NCI-H1092 (cell line): ENCODE data around the gene RPS2.
A peak's percentile ranks its signal among the peaks of the same experiment; 100 is the strongest.
"Not testable (repeated sequence)": the region's sequence is repeated elsewhere in the genome, so short reads cannot be mapped to it uniquely, and the experiment has no call there.

Experiments used
- DNase-seq: peaks from one replicate; lab custom pipeline; 2025; lab: John Stamatoyannopoulos, UW

RPS2 gene

DNA sequence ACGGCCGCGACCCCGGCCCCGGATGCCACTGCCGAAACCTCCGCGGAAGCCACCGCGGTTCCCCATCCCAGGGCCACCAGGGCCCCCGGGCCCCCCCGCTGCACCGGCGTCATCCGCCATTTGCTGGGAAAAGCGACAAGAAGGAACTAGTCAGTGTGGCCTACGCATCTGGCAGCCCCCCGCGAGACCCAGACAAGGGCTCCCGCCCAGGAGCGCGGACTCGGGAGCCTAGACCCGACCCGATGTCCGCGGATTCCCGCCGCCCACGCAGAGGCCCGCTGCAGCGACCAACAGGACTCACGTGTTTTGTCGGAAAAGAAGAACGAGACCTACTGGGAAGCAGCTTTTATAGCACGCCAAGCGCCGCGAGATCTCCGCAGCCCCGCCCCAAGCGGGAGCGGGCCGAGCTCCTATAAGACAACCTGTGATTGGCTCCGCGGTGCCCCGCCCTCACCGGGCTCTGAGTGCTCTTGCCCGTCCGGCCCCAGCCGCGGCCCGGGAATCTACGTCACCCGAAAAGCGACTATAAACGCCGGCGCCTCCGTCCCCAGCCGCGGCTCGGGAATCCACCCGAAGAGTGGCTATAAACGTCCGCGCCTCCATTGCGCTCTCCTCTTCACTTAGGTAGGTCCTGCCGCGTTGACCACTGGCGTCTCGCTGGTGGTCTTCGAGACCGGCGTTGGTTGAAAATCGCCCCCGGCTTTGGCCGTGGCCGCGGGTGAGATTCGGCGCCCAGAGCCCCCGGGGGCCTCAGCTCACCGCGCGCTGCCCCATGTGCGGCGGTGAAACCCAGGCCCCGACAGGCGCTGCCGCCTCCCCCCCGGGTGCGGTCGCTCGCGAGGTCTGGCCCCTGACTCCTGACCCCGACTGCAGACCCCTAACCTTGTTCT is at the start of gene RPS2:
Gene RPS2 (minus strand): TSS at position 321 of the 890 bp plus-strand sequence. CDS start 201 bp downstream, at position 120.
- DNase-seq: peak; percentile 99

DNA sequence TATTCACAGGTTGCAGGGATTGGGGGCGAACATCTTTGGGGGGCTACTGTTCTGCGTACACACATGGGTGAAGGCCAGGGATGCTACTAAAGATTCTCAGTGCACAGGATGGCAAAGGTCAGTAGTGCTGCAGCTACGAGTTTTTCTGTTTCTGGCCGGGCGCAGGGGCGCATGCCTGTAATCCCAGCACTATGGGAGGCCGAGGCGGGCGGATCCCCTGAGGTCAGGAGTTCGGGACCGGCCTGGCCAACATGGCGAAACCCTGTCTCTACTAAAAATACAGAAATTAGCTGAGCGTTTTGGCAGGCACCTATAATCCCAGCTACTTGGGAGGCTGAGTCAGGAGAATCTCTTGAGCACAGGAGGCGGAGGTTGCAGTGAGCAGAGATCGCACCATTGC is 48.9 kb upstream of the RPS2 start:
- no peak for DNase-seq

DNA sequence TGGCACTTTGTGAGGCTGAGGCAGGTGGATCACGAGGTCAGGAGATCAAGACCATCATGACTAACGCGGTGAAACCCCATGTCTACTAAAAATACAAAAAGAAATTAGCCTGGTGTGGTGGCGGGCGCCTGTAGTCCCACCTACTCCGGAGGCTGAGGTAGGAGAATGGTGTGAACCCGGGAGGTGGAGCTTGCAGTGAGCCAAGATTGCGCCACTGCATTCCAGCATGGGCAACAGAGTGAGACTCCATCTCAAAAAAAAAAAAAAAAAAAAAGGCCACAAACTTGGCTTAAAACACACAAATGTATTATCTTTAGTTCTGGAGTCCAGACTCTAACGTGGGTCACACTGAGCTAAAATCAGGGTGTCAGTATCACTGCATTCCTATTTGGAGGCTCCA is 47.1 kb upstream of the RPS2 start:
- DNase-seq: not testable (repeated sequence)

DNA sequence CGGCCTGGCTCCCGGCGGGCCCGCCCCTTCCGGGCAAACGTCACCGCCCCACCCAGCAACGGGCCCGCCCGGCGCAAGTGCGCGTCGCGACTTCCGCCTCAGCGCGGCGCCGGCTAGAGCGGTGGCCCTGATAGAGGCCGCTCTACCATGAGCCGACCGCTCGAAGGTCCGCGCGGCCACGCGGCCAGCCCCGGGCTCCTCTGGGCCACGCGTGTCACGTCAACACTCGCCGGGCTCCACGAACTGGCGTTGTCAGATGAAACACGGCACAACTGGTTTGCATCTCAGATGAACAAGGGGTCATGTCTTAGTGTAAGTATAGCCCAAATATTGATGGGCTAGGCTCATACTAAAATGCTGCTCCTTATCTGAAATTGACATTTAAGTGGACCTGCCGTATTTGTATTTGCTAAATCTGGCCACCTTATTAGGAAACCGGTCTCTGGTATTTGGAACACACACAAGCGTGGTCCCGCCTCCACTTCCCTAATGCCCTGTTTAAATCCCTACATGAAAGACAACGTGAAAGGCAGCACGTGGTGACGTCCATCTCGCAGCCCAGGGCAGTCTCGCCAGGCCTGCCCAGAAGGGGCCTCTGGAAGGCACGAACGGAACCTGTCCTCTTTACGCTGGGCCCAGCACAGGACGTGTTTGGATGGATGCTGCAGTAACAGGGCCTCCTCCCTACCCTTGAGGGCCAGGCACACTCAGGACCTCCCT is 45.3 kb upstream of the RPS2 start, which contains the start of gene ZNF598:
Gene ZNF598 (minus strand): TSS at position 31 of the 720 bp plus-strand sequence.
- peak; percentile 81 for DNase-seq

DNA sequence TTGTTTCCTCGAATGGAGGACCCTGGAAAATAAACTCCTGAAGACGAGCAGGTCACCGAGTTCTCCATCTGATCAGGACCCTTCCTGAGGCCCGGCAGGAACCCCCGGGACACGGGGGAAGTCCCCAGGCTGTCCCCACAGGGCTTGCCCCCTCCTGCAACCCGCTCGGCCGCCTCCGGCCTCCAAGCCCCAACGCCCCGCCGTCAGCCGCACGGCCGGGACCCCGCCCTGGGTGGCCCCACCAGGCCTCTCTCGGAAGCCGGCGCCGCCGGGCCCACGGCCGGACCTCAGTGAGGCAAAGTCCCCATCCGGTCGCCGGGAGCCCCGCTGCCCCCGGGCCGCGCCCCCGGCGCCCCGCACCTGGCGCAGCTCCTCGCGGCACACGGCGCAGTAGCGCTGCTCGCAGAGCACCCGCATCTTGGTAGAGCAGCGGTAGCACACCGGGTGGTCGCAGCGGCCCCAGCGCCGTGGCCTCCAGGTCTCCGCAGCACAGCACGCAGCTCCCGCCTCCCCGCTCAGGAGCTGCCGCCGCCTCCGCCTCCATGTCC is 44.6 kb upstream of the RPS2 start:
- DNase-seq: no peak

DNA sequence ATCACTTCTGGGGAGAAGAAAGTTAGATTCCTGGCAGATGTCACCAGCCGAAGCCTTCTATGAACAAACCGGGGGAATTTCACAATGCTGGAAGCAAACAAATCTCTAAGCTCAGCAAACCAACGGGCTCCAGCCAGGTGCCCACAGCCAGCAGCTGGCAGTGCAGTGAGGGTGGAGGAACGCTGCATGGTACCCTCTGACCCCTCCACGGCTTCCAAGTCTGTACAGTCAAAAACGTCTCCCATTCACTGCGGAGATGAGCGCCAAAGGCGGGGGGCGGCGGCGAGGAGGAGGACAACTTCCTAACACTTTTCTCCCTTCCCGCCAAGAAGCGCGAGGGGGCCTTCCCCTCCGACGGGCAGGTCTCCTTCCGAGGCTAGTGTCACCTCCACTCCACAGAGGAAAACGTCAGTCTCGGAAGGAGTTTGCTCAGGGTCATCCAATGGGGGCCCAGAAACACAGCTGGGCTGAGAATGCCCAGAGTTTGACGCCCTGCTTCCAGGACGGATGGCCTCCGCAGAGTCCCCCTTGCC is 44.1 kb upstream of the RPS2 start:
- DNase-seq: no peak

DNA sequence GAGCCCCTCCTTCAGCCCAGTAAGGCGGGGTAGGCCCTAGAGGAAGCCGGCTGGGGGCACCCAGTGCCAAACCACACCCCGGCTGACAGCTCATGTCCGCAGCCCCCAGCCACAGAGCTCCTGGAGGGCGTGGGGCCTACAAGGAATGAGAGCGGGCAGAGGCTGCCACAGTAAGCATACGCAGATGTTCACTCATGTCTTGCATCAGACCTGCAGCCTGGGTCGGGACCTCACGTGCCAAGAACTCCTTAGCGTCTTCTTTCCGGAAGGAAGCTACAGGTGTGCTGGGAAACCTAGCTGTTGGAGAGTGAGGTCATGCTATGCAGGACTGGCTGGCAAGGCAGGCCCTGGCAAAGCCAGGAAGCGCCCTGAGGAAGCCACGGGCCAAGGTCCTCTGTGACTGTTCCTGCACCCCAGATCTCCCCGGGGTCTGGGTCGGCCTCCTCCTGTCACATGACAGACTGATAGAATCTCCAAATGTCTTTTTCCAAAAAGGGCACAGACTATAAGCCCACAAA is 43.4 kb upstream of the RPS2 start:
- DNase-seq: no peak

DNA sequence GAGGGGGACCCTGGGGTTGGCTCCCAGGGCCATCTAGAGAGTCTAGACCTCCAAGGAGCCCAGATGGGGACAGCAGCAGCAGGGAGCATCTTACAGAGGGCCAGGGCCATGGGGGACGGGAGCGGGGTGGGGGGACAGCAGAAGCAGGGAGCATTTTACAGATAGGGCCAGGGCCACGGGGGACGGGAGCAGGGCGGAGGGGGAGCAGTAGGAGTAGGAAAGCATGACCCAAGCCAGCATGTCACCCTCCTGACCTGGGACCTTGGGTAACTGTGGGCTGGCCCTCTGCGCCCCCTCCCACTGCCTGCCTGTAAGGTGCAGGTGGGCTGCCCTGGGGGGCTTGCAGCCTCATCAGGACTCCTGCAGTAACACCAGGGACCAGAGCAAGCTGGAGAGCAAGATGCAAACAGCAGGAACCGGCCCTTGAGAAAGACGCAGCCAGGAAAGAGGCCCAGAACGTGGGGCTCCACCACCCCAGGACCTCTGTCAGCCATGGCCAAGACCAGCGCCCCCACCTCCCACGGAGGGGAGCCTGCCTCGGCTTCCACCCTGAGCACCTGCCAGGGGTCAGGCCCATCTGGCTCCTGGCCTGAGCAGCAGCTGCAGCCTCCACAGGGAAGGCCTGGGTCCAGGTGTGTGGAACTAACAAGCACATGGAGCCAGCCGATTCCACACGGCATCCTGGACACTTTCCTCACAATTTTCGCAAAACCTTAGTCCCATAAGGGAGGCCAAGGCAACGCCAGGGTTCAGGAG is 42.6 kb upstream of the RPS2 start:
- DNase-seq: no peak

DNA sequence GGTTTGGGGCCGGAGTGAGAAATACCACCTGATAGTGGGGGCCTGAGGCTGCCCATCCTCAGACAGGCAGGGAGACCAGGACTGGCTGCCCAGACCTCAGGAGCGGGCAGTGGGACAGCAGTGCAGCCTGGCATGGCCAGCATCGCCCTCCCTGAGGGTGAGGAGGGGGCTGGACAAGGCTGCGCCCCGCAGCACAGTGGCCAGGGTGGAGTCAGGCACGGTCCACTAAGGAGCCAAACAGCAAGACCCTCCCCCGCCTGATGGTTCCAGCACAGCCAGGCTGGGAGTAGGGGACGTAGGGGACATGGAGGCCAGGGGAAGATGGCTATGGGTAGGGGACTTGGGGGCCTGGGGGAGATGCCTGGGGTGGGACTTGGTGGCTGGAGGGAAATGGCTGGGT is 41.7 kb upstream of the RPS2 start:
- DNase-seq: no peak

DNA sequence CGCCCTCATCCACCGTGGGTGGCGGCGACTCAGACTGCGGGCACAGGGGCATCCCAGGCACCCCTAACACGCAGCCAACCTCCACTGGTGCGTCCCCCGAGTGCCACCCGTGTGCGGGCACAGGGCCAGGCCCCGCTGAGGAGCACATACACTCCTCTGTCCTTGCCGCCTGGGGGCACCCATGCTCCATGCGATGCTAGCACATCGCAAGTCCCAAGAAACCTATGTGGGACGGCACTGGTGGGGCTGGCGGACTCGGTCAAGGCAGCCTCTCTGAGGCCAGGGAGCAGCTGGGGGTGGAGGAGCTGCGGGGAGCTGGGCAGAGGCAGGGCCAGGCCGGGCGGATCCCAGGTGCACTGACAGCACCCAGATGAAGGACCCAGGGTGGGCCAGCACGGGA is 41.0 kb upstream of the RPS2 start:
- peak; percentile 37 for DNase-seq

DNA sequence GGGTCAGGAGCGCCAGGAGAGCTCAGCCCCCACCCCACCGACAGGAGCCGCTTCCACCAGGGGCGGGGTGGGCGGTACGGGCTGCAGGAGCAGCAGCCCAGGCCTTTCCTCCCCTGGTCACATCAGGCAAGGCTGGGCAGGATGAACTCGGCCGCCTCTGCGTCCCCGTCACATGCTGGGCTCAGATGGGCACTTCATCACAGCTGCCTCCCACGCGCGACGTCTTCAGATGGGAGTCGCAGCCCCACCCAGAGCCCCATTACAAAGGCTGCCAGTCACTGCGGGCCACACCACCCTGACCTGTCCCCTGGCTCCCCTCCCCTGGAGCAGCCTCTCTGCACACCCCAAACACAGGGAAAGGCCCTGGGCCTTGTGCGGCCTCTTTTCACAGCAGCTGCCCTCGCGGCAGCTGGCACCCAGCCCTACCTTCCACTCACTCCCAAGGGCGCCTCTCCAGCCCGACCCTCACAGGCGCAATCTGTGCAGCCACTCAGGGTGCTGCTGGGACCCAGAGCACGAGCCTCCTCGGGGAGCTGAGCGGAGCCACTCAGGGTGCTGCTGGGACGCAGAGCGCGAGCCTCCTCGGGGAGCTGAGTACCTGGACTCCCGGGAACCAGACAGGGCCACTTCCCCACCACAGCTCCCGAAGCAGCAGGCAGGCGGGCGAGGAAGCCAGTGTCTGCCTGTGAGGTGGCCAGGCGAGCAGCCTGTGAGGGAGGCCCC is 40.3 kb upstream of the RPS2 start:
- DNase-seq: peak; percentile 71

DNA sequence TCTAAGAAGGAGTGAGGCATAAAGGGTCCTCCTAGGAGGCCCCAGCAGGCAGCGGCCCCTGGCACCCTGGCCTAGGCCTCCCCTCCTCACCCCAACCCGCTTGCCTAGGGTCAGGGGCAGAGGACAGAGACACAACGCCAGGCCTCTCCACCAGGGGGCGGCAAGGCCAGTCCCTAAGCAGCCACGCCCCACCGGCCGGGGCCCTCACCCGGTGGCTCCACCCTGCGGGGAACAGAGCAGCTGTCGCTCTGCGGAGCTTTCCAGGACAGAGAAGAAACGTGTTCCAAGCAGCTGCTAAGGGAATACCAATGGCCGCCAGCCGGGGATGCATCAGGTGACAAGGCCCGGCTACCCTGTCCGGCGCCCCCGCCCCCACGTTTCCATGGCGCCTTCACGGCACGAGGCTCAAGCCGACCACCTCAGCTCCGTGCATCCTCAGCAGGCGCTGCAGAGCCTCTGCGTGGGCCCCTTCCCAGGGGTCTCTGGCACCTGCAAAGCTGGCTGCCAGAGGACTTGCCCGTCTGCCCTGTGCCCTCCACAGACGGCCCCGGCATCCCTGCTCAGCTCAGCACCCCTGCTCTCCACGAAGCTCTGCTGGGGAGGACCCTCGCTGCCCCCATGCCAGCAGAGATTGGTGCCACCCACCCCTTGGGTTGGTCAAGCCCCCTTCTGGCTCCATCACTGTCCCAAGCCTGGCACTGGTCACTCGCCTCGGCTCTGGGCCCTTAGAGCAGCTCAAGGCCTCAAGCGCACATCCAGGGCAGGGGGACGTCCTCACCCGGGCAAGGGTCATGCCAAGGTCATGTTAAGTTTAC is 39.4 kb upstream of the RPS2 start:
- peak; percentile 87 for DNase-seq

DNA sequence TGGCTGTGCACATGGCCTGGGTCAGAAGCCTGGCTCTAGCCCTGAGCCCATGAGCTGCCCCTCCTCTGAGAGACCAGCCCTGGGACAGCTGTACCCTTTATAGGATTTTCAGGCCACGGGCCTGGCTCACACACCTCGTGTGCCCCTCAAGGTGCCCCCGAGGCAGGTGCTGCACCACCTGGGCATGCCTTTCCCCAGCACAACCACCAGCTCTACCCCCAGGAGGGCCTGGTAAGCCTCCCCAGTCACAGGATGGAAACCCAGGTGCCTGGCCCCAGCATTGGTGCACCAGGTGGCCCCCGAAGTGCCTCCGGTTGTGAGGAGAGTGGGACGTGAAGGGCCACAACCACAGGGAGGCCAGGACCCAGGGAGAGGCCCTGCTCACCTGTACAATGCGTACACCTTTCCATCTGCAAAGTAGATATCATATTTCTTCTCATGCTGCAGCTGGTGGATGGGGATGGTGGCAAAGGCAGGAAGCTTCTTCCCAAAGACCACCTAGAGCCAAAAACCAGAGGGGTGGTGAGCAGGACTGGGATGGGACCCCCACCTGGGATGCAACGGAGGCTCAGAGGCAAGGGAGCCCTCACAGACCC is 38.7 kb upstream of the RPS2 start:
- no peak for DNase-seq

DNA sequence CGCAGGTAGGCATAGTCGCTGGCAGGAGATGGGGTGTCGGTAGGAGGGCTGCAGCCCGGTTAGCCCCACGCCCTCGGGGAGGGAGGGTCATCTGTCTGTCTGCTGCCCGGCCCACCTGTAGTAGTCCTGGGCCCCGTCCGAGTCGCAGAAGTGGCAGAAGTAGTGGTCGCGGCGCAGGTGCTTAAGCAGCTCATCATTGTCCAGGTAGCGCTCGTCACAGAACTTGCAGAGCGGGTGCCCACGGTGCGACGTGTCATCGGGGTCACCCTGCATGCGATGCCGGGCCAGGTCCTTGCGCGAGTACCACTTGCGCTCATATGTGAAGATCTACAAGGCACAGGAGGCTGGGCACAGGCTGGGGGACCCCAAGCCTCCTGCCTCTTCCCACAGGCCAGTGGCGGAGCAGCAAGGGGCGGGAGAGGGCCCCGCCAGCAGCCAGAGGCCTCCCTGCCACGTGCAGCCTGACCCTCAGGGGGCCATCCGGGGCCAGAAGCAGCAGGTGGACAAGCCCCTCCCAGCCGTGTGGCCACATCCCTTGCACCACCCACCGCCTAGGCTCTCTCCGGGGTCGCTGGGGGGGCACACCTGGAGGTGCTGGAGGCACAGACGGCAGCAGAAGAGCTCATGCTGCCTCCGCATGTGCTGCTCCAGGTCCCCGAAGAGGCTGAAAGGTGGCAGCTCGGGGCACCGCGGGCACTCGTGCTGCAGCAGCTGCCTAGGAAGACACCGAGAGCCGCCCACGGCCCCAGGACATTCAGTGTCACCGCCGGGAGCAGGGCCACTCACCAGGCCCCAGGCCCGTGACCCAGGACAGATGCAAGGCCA is 38.0 kb upstream of the RPS2 start:
- DNase-seq: no peak

DNA sequence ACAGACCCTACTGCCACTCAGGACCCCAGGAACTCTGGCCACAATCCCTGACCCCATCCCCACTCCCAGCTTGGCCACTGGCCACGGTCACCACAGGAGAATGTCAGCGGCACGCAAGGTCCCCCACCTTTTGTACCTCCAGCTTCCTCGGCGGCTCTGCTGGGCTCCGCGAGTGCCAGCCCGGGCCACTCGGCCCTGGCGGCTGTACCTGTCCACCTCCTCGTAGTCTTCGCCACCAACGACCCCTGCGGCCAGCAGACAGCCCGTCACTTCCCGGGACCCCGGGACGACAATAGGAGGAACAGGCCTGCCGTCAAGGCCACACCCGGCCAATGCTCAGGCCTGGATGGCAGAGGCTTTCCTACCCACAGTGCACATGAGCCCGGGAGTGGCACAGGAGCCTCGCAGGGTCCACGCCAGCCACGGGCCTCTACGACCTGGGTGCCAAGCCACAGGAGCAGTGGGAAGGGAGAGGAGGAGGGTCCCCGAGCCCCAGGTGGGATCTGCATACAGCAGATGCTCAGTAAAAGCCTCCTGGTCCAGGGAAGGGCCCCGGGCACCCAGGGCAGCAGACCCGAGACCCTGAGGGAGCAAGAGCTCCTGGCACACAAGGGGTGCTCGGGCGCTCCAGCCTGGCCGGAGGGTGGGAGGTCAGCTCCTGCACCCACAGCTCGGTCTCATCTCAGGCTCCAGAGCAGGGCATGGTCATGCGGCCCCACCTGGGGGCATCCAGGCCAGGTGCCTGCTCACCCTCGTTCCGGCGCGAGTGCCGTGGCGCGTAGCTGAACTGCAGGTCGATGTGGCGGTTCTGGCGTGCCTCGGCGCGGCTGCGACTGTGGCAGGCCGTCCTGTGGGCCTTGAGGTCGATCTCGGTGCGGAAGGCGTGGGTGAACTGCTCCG is 37.1 kb upstream of the RPS2 start:
- no peak for DNase-seq

DNA sequence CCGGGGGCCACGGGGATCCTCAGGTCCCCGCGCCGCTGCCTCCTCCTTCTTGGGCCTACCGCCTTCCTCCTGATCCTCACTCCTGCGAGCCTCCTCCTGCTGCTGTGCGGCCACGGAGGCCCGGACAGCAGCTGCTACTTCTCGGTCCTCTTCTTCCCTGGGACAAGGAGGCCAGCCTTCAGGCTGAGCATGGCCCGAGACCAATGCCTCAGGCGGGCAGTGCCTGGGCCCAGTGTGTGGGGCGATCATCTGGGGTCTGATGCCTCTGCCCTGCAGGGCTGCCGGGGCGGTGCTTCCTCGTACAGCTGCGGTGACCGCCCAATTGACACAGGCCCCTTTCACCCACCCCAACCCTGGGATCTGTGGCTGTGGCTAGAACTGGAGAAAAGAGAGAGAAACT is 36.4 kb upstream of the RPS2 start:
- DNase-seq: no peak

DNA sequence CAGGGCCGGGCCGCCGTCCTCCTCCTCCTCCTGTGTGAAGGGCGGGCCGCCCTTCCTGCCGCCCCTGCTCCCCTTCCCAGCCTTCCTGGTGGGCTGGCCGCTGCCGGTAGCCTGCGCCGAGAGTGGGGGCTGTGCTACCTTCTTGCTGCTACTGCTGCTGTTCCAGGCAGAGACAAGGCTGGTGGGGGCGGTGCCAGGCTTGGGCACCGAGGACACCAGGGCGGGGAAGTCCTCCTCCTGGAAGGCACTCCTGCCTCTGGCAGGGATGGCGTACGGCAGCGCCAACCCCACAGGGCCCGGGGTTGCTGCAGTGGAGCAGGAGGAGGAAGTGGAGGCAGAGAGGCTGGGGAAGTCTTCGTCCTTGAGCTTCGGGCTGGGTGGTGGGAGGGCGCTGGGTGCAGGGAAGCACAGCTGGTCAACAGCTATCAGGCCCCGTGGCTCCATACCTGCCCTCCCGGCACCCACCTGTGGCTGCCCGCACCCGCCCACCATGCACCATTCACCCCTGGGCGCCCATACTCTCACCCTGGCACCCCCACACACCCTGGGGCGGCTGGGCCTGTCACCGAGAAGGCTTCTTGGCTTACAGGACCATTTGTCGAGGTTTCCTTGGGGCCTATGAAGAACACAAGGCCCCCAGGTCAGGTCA is 35.4 kb upstream of the RPS2 start:
- DNase-seq: no peak
